Activated CD4-positive, alpha-beta T cell treated with anti-CD3 and anti-CD28 coated beads for 48 hours (primary cell): ENCODE data around the gene MLF2.
"Not testable (repeated sequence)": the region's sequence is repeated elsewhere in the genome, so short reads cannot be mapped to it uniquely, and the experiment has no call there.

Experiments
- DNase-seq: peaks from one replicate; pipeline ENCODE4 v3.0.0-alpha.2; 2020

The MLF2 gene

GRCh38 chr12:6764011-6764828, 11.3 kb upstream of the MLF2 start:
- peak; percentile 73 for DNase-seq

DNA sequence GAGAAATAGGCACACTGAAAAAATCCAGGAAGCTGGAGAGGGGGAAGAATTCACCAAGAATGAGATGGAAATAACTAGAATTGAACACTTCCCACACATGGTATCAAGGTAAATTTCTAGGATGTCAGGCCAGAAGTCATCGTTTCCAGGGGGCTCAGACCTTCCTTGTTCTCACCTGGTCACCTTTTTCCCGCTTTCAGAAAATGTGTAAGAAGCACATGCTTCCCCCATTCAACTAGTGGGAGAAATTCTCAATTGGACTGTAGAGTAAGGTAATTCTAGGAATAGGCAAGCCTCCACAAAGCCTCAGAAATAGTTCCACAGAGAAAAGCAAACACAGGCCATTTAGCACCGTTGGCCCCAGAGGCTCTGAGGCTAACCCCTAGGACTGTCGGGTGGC, 10.4 kb upstream of the MLF2 start:
- no peak for DNase-seq

GRCh38 chr12:6759741-6760140, 6.8 kb upstream of the MLF2 start:
- no peak for DNase-seq

GRCh38 chr12:6758506-6759095, 5.7 kb upstream of the MLF2 start:
- DNase-seq = no peak

- DNase-seq = no peak
Observed at GRCh38 chr12:6757028-6757690, 4.2 kb upstream of the MLF2 start.

DNA sequence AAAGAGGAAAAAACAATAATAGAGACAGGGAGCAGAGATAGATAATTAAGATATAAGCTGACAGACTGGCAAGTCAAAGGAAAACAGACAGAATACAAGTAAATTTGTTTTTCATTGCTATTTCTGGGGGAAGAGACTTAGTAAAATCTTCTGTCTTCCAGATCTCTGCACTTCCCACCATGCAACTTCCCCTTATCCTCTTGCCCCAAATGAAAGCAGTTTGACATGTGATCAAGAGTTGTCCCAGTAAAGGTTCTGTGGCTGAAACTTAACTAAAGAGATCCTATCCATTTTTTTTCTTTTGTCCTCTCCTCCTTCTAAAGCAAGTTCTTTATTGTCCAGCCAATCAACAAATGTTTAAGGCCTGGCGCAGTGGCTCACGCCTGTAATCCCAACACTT, 1.5 kb upstream of the MLF2 start:
- DNase-seq = no peak

- no peak for DNase-seq
Observed at GRCh38 chr12:6753772-6754356, 923 bp upstream of the MLF2 start.

- DNase-seq = peak; percentile 47
Observed at GRCh38 chr12:6752167-6752920, 597 bp downstream of the MLF2 start.

- DNase-seq = no peak
Observed at GRCh38 chr12:6751767-6752166, 1.2 kb downstream of the MLF2 start.

DNA sequence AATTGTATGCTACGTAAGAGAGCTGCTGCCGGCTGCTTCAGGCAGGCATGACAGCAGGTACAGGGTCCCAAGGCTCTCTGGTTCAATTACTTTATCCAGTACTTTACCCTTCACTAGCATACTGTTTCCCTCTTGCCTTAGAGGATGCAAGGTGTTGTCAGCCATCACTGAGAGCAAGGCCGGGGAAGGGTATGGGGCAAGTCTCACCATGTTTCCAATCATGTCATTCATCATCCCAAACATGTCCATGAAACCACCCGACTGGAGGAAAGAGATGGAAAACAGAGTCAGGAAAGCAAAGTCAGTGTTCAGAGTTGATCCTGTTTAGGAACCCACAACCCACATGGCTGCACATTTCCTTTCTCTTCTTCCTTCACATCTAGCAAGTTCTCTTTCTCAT, 2.4 kb downstream of the MLF2 start:
- no peak for DNase-seq

GRCh38 chr12:6748761-6749160, 4.2 kb downstream of the MLF2 start:
- DNase-seq = no peak

DNA sequence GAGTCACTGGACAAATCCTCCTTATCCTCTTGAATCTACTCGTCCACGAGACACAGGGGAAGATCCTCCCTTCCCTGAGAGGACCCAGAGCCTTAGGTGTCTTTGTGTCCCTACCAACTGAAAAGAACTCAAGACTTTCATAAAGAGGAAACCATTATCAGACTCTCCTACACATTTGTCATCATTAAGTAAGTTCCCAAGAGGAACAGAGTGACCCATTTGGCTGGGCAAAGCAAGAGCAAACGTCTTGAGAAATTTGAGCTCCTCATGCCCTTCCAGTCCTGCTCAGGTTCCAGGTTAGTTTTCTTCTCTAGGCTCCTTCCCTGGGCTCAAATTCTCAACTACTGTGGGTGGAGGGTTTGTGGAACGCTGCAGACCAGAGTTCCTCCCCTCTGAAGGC, 5.7 kb downstream of the MLF2 start:
- no peak for DNase-seq

- DNase-seq = peak; percentile 24
Observed at GRCh38 chr12:6745741-6746525, 7.0 kb downstream of the MLF2 start.

DNA sequence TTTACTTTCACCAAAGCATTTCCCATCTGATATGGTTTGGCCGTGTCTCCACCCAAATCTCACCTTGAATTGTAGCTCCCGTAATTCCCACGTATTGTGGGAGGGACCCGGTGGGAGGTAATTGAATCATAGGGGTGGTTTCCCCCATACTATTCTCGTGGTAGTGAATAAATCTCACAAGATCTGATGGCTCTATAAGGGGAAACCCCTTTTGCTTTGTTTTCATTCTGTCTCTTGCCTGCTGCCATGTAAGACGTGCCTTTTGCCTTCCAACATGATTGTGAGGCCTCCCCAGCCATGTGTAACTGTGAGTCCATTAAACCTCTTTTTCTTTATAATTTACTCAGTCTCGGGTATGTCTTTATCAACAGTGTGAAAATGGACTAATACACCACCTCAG, 9.6 kb downstream of the MLF2 start:
- DNase-seq = peak; percentile 42

- no peak for DNase-seq
Observed at GRCh38 chr12:6742834-6743233, 10.1 kb downstream of the MLF2 start.

- DNase-seq = not testable (repeated sequence)
Observed at GRCh38 chr12:6742080-6742479, 10.9 kb downstream of the MLF2 start.

DNA sequence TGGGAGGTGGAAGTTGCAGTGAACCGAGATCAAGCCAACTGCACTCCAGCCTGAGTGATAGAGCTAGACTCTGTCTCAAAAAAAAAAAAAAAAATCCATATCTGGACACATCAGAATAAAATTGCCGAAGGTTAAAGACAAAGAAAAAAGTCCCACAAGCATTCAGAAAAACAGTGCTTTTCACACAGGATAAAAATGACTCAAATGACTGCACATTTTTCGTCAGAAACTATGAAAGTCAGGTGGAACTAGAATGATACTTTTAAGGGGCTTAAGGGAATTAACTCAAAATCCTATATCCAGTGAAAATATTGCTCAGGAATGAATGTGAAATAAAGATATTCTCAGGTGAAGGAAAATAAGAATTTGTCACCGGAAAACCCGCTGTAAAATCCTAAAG, 16.2 kb downstream of the MLF2 start:
- no peak for DNase-seq

- DNase-seq = peak; percentile 59
Observed at GRCh38 chr12:6735448-6736191, 17.3 kb downstream of the MLF2 start.

DNA sequence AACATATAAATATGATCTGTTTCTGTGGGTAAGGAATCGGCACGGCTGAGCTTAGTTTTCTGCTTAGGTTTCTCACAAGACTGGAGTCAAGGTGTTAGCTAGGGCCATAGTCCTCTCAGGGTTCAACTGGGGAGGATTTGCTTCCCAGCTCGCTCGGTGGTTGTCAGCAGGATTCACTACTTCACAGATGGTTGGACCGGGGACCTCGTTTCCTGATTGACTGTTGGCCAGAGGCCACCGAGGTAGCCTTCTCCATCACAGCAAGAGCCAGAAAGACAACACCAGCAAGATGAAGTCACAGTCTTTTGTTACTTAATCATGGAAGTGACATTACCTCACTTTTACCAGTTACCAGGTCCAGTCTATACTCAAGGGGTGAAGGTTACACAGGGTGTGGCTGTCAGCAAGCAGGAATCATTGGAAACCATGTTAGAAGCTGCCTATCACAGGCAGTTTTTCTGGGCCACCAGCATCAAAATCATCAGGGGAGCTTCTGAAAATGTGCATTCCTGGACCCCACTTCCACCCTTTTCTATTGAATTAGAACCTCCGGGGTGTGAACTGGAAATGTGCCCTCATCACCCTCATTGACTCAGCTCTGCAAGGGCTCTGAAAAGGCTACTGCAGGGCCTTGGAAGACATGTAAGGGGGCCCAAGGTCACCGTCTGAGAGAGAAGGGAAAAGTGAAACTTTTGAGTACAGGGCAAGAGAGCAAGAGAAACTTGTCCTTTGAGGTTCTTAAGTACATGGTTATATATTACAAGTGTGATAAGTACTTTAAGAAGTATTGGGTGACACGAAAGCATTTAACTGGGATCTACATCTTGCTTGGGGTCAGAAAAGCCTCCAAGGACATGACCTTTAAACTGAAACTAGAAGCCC, 18.2 kb downstream of the MLF2 start:
- no peak for DNase-seq

DNA sequence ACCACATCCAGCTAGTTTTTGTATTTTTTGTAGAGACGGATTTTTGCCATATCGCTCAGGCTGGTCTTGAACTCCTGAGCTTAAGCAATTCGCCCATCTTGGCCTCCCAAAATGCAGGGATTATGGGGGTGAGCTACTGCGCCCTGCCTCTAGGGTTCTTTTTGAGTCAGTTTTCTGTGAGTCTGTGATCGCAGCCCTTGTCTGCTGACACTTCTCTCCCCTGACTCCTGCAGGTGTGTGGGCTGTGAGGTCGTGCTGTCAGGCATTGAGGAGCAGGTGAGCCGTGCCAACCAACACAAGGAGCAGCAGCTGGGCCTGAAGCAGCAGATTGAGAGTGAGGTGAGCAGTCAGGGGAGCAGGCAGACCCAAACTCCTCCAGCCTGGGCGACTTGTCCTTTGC, 22.8 kb downstream of the MLF2 start:
- no peak for DNase-seq
